HepG2 (cell line): ENCODE measurements around the gene MYH16. TPM values are rescaled to one million over a fixed set of nuclear protein-coding genes. Genes with fewer than 3 reads are reported as not detected.

Experiments
- ATAC-seq: fragments of 200-7000 bp; cut with Tn5 transposase; 3 replicates; pipeline ENCODE4 v1.9.1; 2020; ENCODE audit warnings: mild to moderate bottlenecking, moderate library complexity
- BruUV-seq: library from RNA; stranded (reverse); fragments of 400-500 nt; replicated peaks from 2 replicates; lab custom pipeline; 2021; lab: Mats Ljungman, UMichigan
- CTCF ChIA-PET: fragments of 300-600 bp; formaldehyde crosslinking; extraction: SDS; loops from one replicate; lab custom pipeline; 2021; ENCODE audit warnings: low total read pairs, inconsistent platforms, low intra/inter-chr PET ratio; lab: Yijun Ruan, JAX
- POLR2A ChIA-PET: fragments of 350-600 bp; sonication (Branson Sonifier 250); formaldehyde crosslinking; loops from one replicate; lab custom pipeline; 2020; ENCODE audit warnings: antibody characterized with exemption, inconsistent platforms; lab: Yijun Ruan, JAX
- DNase-seq: peaks from one replicate; pipeline ENCODE4 v3.0.0-alpha.2; 2015; ENCODE audit warnings: low spot score
- FAIRE-seq: peaks from 3 replicates; lab custom pipeline; 2011; peaks lifted over from hg19 to GRCh38; lab: Jason Lieb, UNC
- H2AFZ ChIP-seq: one replicate; pipeline ENCODE4 v1.6.1; 2011; ENCODE audit warnings: low read length, inconsistent platforms
- H3K27ac ChIP-seq: fragments of 300-600 bp; 3 replicates; pipeline ENCODE4 v1.8.0; 2011; ENCODE audit warnings: mixed run types, mild to moderate bottlenecking, mixed read lengths, low read length, inconsistent platforms; ENCODE audit not compliant: insufficient read depth; ENCODE audit errors: extremely low read length
- H3K27me3 ChIP-seq, 2 experiments: fragments of 200-600 bp in 1 of 2; 2 replicates in 1 of 2; 3 replicates in 1 of 2; pipeline versions ENCODE4 v1.6.0 to v1.8.0; 2011; ENCODE audit warnings: low read length in 2 of 2, mild to moderate bottlenecking in 2 of 2, moderate library complexity in 2 of 2, inconsistent platforms in 1 of 2; ENCODE audit not compliant: insufficient read depth in 2 of 2, control insufficient read depth in 1 of 2
- H3K36me3 ChIP-seq, 2 experiments: fragments of 200-600 bp in 1 of 2; replicated peaks in 1 of 2; 2 replicates in 1 of 2; 3 replicates in 1 of 2; pipeline versions ENCODE4 v1.5.1 to v1.8.0; 2011; ENCODE audit warnings: low read length in 2 of 2, inconsistent platforms in 1 of 2; ENCODE audit not compliant: insufficient read depth in 2 of 2, control insufficient read depth in 1 of 2
- H3K4me1 ChIP-seq: 2 replicates; pipeline ENCODE4 v1.5.1; 2012; ENCODE audit warnings: low read length, inconsistent platforms; ENCODE audit not compliant: insufficient read depth
- H3K4me2 ChIP-seq: 2 replicates; pipeline ENCODE4 v1.6.0; 2011; ENCODE audit warnings: low read depth, low read length, inconsistent platforms
- H3K4me3 ChIP-seq, 3 experiments: fragments of 200-600 bp in 1 of 3; sonication (generic), shearing (Covaris generic) in 1 of 3; replicated peaks in 1 of 3; 2 replicates each; pipeline ENCODE4 v1.5.1; 2011 to 2016; ENCODE audit warnings: low read length in 3 of 3, inconsistent platforms in 2 of 3, low read depth in 2 of 3, mild to moderate bottlenecking in 2 of 3, control low read depth in 1 of 3, mixed read lengths in 1 of 3; ENCODE audit not compliant: insufficient read depth in 1 of 3
- H3K79me2 ChIP-seq: one replicate; pipeline ENCODE4 v1.6.1; 2011; ENCODE audit warnings: low read length, inconsistent platforms; ENCODE audit not compliant: insufficient read depth
- H3K9ac ChIP-seq: 2 replicates; pipeline ENCODE4 v1.6.0; 2011; ENCODE audit warnings: mild to moderate bottlenecking, low read depth, low read length, inconsistent platforms; ENCODE audit not compliant: insufficient read depth
- H3K9me3 ChIP-seq: 2 replicates; pipeline ENCODE4 v1.5.1; 2012; ENCODE audit warnings: mild to moderate bottlenecking, low read length
- H4K20me1 ChIP-seq: 2 replicates; pipeline ENCODE4 v1.6.0; 2011; ENCODE audit warnings: inconsistent platforms, mild to moderate bottlenecking, low read length, moderate library complexity; ENCODE audit not compliant: insufficient read depth
- GABPB1 ChIP-seq: IDR thresholded peaks from 2 replicates; pipeline ENCODE4 v1.6.1; 2016; ENCODE audit warnings: mild to moderate bottlenecking, missing genetic modification reagents, moderate library complexity, missing compliant biosample characterization
- HOXD1 ChIP-seq: sonication (generic); formaldehyde crosslinking; IDR thresholded peaks from 2 replicates; pipeline ENCODE4 v1.5.0; 2020; ENCODE audit warnings: missing genetic modification reagents
- KDM2A ChIP-seq: sonication (generic); formaldehyde crosslinking; IDR thresholded peaks from 2 replicates; pipeline ENCODE4 v1.4.0; 2020; ENCODE audit warnings: low read depth, missing genetic modification reagents, borderline replicate concordance
- NBN ChIP-seq: fragments of 450-650 bp; conservative IDR thresholded peaks from 2 replicates; pipeline ENCODE4 v1.6.1; 2017
- NFIB ChIP-seq: sonication (generic); formaldehyde crosslinking; IDR thresholded peaks from 2 replicates; pipeline ENCODE4 v1.9.0; 2021; ENCODE audit warnings: missing genetic modification reagents, mild to moderate bottlenecking, borderline replicate concordance
- REPIN1 ChIP-seq: sonication (generic); formaldehyde crosslinking; IDR thresholded peaks from 2 replicates; pipeline ENCODE4 v1.8.0; 2022; ENCODE audit warnings: missing genetic modification reagents, low read depth, mild to moderate bottlenecking, borderline replicate concordance
- SMAD3 ChIP-seq: sonication (generic); formaldehyde crosslinking; IDR thresholded peaks from 2 replicates; pipeline ENCODE4 v1.4.0; 2020; ENCODE audit warnings: missing genetic modification reagents
- TARDBP ChIP-seq: sonication (generic); formaldehyde crosslinking; IDR thresholded peaks from 2 replicates; pipeline ENCODE4 v1.8.0; 2022; ENCODE audit warnings: mild to moderate bottlenecking, missing genetic modification reagents
- XBP1 ChIP-seq: sonication (generic); formaldehyde crosslinking; IDR thresholded peaks from 2 replicates; pipeline ENCODE4 v1.5.0; 2020; ENCODE audit warnings: missing genetic modification reagents
- ZBTB1 ChIP-seq: sonication (generic); formaldehyde crosslinking; IDR thresholded peaks from 2 replicates; pipeline ENCODE4 v1.4.0; 2020; ENCODE audit warnings: missing genetic modification reagents, borderline replicate concordance
- ZIK1 ChIP-seq: sonication (generic); formaldehyde crosslinking; IDR thresholded peaks from 2 replicates; pipeline ENCODE4 v1.5.0; 2020; ENCODE audit warnings: mild to moderate bottlenecking, low read depth, missing genetic modification reagents, borderline replicate concordance
- ZNF292 ChIP-seq: sonication (generic); formaldehyde crosslinking; IDR thresholded peaks from 2 replicates; pipeline ENCODE4 v1.8.1; 2022; ENCODE audit warnings: mild to moderate bottlenecking, low read depth, missing genetic modification reagents, borderline replicate concordance
- ZNF430 ChIP-seq: sonication (generic); formaldehyde crosslinking; IDR thresholded peaks from 2 replicates; pipeline ENCODE4 v1.9.0; 2021; ENCODE audit warnings: mild to moderate bottlenecking, missing genetic modification reagents
- WGBS: methylation state at CpG from one replicate; pipeline ENCODE4 v1.1.6; 2017; ENCODE audit warnings: low lambda C conversion rate; 5-methylcytosine and 5-hydroxymethylcytosine counted together
- in situ Hi-C: cut with HindIII; loops from 2 replicates; pipeline ENCODE4 v1.10.0; 2017; ENCODE audit warnings: low pct_unique_long_range_greater_than_20kb; ENCODE audit not compliant: extremely low pct_ligation_motif_present
- intact Hi-C: fragments of 100-400 bp; cut with micrococcal nuclease; formaldehyde crosslinking; loops from one replicate; pipeline ENCODE4 v1.10.0; 2022; ENCODE audit not compliant: unreplicated experiment
- polyA plus RNA-seq, 8 experiments: library from polyadenylated mRNA; depleted of rRNA in 3 of 8; stranded (reverse) in 7 of 8; unstranded in 1 of 8; fragments of >200 nt; fragmentation: Illumina TruSeq in 4 of 8; extraction: Trizol in 4 of 8; gene quantifications; 2 replicates each; pipeline versions ENCODE4 v1.2.1 to v1.2.3, GENCODE V29; 2011 to 2016; ENCODE audit warnings: low read depth in 4 of 8, missing spikeins in 1 of 8, mixed read lengths in 1 of 8; ENCODE audit not compliant: insufficient read depth in 1 of 8
- total RNA-seq, 5 experiments: library from RNA; depleted of rRNA; stranded (reverse); fragments of >200 nt; fragmentation: Illumina TruSeq; extraction: Trizol; gene quantifications; 2 replicates each; pipeline ENCODE4 v1.2.3, GENCODE V29; 2016; ENCODE audit warnings: low read depth in 1 of 5
- TF ChIP-seq, protein P1 (sequence below): sonication (generic); formaldehyde crosslinking; IDR thresholded peaks from 2 replicates; pipeline ENCODE4 v1.4.0; 2020; ENCODE audit warnings: missing genetic modification reagents
- TF ChIP-seq, protein P2 (sequence below): sonication (generic); formaldehyde crosslinking; IDR thresholded peaks from 2 replicates; pipeline ENCODE4 v1.5.0; 2020; ENCODE audit warnings: missing genetic modification reagents, mild to moderate bottlenecking, borderline replicate concordance

Gene MYH16
- total and polyA plus RNA-seq, 2 of the 13 experiments (the other 11 are each of a cell fraction or from before 2014, with no cell fraction given), result 0.05 to 0.15 TPM

DNA sequence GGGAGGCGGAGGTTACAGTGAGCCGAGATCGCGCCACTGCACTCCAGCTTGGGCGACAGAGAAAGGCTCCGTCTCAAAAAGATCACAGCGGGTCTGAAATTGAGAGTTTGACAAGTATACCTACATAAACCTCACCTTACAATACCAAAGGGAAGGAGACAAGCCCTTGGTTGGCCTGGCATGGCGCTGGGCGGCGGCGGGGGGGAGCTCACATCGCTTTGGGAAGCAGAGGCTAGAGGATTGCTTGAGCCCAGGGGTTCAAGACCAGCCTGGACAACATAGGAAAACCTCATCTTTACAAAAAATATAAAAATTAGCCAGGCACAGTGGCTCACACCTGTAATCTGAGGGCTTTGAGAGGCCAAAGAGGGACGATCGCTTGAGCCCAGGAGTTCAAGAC is 51.9 kb downstream of the MYH16 start:
- peak overlapping the region; percentile 83 to 99 (median 92) for H3K4me3 ChIP-seq
- in situ Hi-C loops, result no loop called here

More for the DNA sequence above, 51.9 kb downstream of the MYH16 start:
- Histone ChIP-seq H4K20me1 (no peaks in the 10 kb centered on the region), H3K9me3 (no peaks in the 10 kb centered on the region), H3K27me3 (no peaks in the 10 kb centered on the region; a peak in 1 of 5 replicates), H3K27ac (no peak overlapping the region), H3K9ac (peak overlapping the region; percentile 92), H3K79me2 (peaks cover 35% of the 10 kb centered on the region), H2AFZ (no peak overlapping the region), H3K36me3 (0 out of 5 replicates have a peak, but pooled peaks cover 0 to 4% of the 10 kb centered on the region in 2 experiments), H3K4me2 (peak overlapping the region; percentile 71), H3K4me1 (peaks cover 39% of the 10 kb centered on the region)
- ChIA-PET CTCF (no interaction called here), POLR2A (interaction anchor here (1.2 to 1.5 kb wide), 2 partner anchors 15 to 215 kb away, joined by 3 read pairs; no protein-coding TSS in a partner anchor)
- TF ChIP-seq REPIN1 (CRISPR knock-in tag) (no peak), ZIK1 (CRISPR knock-in tag) (no peak), KDM2A (CRISPR knock-in tag) (no peak), XBP1 (CRISPR knock-in tag) (no peak), HOXD1 (no peak), NBN (no peak), ZNF292 (CRISPR knock-in tag) (no peak), ZNF430 (CRISPR knock-in tag) (no peak), GABPB1 (CRISPR knock-in tag) (no peak), TARDBP (CRISPR knock-in tag) (no peak), ZBTB1 (CRISPR knock-in tag) (no peak), SMAD3 (no peak), NFIB (no peak)
- TF ChIP-seq, protein P1, sequence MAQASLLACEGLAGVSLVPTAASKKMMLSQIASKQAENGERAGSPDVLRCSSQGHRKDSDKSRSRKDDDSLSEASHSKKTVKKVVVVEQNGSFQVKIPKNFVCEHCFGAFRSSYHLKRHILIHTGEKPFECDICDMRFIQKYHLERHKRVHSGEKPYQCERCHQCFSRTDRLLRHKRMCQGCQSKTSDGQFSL (CRISPR knock-in tag), result no peak
- TF ChIP-seq, protein P2, sequence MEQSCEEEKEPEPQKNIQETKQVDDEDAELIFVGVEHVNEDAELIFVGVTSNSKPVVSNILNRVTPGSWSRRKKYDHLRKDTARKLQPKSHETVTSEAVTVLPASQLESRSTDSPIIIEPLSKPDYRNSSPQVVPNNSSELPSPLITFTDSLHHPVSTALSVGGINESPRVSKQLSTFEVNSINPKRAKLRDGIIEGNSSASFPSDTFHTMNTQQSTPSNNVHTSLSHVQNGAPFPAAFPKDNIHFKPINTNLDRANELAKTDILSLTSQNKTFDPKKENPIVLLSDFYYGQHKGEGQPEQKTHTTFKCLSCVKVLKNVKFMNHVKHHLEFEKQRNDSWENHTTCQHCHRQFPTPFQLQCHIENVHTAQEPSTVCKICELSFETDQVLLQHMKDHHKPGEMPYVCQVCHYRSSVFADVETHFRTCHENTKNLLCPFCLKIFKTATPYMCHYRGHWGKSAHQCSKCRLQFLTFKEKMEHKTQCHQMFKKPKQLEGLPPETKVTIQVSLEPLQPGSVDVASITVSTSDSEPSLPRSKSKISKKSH (CRISPR knock-in tag), result no peak
- FAIRE-seq, result no peak
- no TSS peak for BruUV-seq
- intact Hi-C loops, result no loop called here
- DNase-seq, result no peak
- no peak for ATAC-seq
- over 99% methylated on average over 14 of the region's 14 CpGs for WGBS
